ENCODE measurements around the gene SLC25A17.
"Not testable (repeated sequence)": the region's sequence is repeated elsewhere in the genome, so short reads cannot be mapped to it uniquely, and the experiment has no call there.

The SLC25A17 gene, protein sequence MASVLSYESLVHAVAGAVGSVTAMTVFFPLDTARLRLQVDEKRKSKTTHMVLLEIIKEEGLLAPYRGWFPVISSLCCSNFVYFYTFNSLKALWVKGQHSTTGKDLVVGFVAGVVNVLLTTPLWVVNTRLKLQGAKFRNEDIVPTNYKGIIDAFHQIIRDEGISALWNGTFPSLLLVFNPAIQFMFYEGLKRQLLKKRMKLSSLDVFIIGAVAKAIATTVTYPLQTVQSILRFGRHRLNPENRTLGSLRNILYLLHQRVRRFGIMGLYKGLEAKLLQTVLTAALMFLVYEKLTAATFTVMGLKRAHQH

DNA sequence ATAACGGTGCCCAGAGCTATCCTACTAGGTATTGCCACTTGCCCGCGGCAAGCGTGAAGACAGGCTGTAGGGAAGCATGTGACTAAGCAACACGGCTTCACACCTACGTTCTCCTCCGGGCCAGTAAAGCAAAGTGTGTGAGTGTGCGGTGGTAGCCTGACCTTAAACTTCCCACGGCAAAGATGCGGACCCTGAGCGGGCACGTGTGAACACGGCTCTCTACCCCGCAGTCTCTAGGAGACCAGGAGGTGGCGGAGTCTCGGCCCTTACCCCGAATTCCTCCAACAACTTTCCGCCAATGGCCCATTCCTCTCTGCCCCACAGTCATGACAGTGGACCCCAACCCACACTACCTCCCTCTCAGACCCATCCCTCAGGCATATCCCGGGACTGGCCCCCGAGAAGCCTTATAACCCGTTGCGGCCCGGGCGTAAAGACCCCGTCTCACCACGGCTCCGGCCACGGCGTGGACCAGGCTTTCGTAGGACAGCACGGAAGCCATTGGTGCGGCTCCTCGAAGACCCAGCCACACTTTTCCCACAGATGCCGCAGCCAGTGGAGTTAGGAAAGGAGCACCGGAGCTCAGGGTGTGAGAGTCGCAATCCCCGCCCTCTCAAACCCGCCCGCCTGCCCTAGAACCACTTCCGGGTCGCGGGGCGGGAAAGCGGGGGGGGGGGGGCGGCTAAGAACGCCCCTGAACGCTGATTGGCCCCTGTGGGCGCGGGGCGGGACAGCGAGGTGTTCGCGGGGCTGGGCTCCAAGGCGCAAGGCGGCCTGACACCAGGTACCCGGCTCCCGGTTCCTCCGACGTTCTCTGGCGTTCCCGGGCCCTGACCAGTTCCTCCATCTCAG lies at the start of gene SLC25A17:
Gene SLC25A17 (minus strand): TSS at position 600 of the 852 bp plus-strand sequence. CDS start 98 bp downstream, at position 502.
- DNase-seq (ENCODE audit: low read depth in 2 of 3, low spot score in 1 of 3): peak; percentile 74 to 84 (median 80)

DNA sequence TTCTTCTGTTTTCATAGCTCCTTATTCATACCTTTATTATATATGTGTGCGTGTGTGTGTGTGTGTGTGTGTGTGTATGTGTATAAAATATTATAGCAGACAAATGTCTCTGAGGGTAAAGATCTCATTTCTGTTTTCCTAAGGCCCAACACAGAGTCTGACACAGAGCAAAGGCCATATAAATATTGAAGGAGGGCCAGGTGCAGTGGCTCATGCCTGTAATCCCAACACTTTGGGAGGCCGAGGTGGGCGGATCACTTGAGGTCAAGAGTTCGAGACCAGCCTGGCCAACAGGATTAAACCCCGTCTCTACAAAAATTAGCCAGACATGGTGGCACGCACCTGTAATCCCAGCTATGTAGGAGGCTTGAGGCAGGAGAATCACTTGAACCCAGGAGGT lies 49.2 kb upstream of the SLC25A17 start:
- not testable (repeated sequence) for DNase-seq (ENCODE audit: low read depth in 2 of 3, low spot score in 1 of 3)

DNA sequence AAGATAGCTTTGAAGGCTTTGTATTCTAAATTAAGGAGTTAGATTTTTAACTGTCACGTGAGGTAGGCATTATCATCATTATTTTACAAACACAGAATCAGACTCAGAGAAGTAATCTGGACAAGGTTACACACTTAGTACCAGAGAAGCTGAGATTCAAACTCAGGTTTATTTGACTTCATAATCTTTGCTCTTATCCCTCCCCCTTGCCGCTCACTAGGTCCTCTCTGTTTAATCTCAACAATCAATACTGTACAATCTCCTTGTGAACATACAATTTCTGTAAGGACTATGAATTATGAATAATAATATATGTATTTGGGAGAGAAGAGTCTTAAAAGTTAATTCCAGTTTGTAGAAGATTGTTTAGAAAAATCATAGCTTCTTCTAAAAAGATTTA lies 48.0 kb upstream of the SLC25A17 start:
- no peak for DNase-seq (ENCODE audit: low read depth in 2 of 3, low spot score in 1 of 3)

DNA sequence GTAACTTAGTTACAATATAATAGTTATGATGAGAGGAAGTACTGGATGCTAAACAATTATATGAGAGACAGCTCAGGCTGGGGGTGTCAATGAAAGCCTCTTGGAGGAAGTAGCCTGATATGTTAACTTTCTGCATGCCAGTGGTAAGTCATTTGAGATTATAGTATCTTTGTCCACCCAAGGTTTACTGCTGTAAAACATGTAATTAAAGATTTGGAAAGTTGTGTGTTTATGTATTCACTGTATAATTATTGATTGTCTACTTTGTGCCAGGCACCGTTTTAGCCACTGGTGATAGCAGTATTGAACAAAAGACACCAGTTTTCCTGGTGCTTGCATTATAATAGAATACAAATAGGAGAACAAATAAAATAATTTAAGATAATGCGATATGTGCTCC lies 43.4 kb upstream of the SLC25A17 start:
- no peak for DNase-seq (ENCODE audit: low read depth in 2 of 3, low spot score in 1 of 3)

DNA sequence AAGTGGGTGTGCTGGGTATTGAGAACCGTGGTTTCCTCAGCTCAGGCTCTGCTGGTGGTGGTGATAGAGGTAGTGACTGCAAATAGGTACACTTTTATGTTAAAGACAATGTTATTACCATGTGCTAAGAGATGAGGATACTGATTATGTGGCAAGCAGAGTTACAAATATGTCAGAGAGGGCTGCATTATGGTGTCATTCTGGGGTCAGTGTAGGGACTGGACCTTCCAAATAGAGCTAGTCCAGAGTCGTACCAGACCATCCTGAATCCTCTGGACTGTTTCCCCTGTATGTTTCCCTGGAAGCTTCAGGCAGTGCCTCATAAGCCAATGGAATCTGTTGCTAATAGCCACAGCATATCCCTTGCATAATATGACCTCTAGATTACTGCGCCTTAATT lies 42.9 kb upstream of the SLC25A17 start, which contains the start of gene DNAJB7:
Gene DNAJB7 (minus strand): TSS at position 101 of the 400 bp plus-strand sequence. CDS start 119 bp downstream, outside the sequence.
- DNase-seq (ENCODE audit: low read depth in 2 of 3, low spot score in 1 of 3): no peak

DNA sequence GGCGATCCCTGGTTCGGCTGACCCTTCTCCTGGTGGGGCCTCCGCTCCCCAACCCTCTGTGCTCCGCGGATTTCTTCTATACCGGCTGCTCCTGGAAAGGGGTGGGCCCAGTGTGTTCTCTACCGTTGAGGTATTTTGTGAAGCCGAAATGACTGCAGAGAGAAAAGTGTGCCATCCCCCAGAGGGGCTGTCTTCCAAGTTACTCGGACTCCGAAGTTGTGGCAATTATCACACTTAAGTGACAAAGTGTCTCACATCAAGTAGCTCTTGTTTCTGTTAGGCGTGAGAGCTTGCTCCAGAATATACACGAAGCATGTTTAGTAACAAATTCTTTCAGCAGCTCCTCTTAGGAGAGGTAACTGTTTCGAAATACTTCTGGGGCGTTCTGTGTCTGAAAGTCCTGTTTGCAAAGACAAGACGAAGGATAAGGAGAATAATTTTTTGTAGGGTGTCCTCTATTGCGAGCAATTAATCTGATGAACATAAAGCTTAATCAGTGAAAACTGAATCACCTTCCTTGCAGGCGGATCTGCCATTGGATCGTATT lies 38.2 kb upstream of the SLC25A17 start:
- no peak for DNase-seq (ENCODE audit: low read depth in 2 of 3, low spot score in 1 of 3)

DNA sequence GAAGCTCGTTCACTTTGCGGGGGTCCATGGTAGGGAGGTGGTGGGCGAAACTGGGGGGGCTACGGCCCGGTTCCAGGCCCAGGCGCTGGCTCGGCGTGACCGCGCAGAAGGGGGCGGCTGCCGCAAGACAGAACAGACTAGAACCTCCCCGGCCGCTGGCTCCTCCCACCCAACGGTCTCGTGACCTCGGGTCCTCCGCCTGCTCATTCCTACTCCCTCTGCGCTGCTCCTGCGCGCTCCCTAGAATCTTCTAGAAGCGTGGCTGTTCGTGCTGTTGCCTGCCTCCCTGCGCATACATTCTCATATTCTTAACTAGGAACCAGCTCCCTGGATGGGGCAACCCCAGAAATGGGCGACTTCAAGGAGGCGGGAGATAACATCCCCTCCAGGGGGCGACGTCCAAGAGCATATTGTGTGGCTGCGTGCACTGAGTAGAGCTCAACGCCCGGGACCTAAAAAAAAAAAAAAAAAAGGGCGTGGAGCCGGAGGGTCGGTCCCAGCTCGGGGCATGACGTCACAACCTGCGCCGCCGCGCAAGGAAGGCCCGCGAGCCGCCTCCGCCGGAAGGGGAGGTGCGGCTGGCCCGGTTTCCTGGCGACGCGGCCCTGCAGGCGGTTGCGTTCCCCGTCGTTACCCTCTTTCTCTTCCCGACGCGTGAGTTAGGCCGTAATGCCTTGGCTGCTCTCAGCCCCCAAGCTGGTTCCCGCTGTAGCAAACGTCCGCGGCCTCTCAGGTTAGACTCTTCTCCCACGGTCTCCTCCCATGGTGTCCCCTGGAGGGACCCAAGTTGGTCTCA lies 37.6 kb upstream of the SLC25A17 start, which contains the start of the genes ST13 and XPNPEP3:
Gene ST13 (minus strand): TSS at position 127 of the 796 bp plus-strand sequence. CDS start 99 bp downstream, at position 28.
Gene XPNPEP3 (plus strand): TSS at position 636 of the 796 bp plus-strand sequence. CDS start 34 bp downstream, at position 670.
- DNase-seq (ENCODE audit: low read depth in 2 of 3, low spot score in 1 of 3): peak; percentile 93 to 96 (median 94)

DNA sequence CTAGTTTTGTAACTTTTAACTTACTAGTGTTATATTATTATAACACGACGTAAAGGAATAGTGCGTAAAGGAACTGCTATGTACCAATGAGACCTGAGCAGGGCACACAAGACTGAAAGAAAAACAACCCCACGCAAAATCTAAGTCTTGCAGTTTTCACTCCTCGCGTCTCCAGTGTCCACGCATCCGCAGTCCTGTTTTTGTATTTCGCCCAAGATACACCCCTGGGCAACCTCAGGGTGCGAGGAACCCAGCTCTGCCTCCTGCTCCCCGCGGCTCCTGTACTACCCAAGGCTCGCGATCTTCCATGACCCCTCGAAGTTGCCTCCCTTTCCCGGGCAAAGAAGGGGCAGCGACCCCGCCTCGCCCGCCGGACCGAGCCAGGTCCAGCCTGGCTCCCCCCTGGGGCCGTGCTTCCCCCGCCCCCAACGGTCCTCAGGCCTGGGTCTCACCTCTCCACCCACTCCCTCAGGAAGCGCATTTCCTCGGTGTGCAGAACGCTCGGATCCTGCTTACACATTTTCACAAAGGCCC lies 36.9 kb upstream of the SLC25A17 start:
- DNase-seq (ENCODE audit: low read depth in 2 of 3, low spot score in 1 of 3): peak in 2 of 3 donors; percentile 16 to 20

DNA sequence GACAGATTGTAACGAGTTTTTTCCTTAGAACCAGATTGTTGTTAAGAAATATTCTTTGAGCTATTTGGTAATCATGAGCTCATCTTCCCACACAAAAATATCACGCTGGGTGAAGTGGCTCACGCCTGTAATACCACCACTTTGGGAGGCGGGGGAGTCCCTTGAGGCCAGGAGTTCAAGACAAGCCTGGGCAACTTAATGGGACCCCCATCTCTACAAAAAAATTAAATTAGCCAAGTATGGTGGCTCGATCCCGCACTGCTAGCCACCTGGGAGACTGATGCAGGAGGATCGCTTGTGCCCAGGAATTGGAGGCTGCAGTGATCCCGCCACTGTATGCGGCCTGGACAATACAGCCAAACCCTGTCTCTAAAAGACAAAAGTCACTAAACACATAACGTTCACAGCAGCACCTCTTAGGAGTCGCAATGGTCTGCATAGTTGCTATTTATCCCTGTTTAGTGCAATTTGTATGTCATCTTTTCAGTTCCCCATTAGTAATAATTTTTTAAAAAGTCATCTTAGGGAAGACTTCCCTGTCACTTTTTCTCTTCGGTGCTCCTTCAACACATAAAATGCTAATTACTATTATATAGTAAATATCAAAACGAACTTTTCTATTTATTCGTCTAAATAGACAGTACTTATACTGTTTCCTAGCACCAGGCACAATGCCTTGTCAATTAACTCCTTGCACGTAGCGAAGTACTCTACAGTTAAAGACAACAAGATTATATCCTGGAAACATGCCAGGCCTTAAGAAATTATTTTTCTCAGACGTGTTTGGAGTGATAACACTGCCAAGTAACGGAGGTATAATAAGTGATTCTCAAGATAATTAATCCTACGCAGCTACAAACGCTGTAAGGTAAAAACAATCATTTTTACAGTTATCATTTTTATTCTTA lies 36.2 kb upstream of the SLC25A17 start:
- DNase-seq (ENCODE audit: low read depth in 2 of 3, low spot score in 1 of 3): no peak

DNA sequence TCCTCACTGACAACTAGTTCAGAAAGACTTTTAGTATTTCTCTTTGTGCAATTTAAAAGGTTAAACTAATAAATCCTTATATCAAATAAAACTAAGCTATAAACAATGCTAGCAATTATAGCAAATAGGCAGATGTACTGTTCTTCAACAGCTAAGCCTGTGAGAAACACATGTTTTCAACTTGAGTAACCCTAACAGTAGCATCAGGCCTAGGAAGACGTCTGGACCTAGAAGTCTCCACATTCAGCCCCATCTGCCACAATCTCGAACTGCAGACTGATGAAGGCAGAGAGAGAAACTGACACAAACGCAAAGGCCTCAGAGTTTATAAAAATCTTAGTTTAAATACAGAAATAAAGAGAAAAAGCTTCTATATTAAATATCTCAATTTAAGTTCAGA lies 34.8 kb upstream of the SLC25A17 start:
- DNase-seq (ENCODE audit: low read depth in 2 of 3, low spot score in 1 of 3): no peak

DNA sequence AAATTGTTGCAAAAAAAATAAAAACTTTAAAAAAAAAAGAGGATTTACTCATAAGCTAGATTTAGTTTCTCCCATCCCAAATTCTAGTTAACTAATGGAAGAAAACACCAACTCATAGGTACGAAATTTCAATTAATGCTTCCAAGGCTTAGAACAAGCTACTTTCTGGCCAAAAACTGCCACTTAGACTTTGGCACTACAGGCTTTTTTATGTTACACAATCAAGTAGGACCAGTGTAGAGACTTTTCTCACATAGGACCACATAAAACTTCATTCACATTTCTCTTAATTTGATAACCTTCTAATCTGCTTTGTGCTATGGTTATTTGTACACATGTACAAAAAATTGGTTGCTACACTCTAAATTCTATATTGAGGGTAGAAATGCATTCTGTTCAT lies 34.2 kb upstream of the SLC25A17 start:
- no peak for DNase-seq (ENCODE audit: low read depth in 2 of 3, low spot score in 1 of 3)

DNA sequence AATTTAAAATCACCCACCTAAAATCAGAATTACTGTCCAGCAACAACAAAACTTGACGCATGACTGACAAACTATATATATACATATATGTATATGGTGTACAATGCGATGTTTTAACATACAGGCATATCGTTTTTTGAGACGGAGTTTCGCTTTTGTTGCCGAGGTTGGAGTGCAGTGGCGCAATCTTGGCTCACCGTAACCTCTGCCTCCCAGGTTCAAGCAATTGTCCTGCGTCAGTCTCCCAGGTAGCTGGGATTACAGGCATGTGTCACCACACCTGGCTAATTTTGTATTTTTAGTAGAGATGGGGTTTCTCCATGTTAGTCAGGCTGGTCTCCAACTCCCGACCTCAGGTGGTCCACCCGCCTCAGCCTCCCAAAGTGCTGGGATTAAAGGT lies 26.7 kb upstream of the SLC25A17 start:
- DNase-seq (ENCODE audit: low read depth in 2 of 3, low spot score in 1 of 3): not testable (repeated sequence)

DNA sequence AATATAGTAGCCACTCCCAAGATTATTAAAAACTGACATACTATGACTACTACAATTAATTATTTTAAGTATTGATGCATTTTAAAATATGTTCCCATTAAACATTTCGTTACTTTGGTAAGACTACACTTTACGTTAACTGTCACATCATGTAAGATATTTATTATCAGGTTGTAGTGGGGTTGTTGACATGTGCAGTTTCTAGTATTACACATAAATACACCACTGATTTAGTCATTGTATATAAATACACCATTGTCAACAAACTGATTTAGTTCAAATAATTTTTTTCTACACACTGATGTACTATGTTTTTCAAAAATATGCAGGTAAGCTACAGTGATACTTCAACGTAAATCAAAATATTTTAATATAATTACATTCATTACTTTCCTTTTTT lies 25.8 kb upstream of the SLC25A17 start:
- no peak for DNase-seq (ENCODE audit: low read depth in 2 of 3, low spot score in 1 of 3)

DNA sequence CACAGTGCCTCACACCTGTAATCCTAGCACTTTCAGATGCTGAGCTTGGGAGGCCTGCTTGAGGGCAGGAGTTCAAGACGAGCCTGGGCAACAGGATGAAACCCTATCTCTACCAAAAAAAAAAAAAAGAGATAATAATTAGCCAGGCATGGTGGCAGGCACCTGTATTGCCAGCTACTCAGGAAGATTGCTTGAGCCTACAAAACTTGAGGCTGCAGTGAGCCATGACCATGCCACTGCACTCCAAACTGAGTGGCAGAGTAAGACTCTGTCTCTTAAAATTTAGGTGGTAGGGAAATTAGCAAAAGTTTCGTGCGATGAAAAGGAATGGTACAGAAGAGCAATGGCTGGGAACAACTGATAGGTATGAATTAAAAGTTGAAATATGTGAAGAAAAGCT lies 19.3 kb upstream of the SLC25A17 start:
- DNase-seq (ENCODE audit: low read depth in 2 of 3, low spot score in 1 of 3): no peak

DNA sequence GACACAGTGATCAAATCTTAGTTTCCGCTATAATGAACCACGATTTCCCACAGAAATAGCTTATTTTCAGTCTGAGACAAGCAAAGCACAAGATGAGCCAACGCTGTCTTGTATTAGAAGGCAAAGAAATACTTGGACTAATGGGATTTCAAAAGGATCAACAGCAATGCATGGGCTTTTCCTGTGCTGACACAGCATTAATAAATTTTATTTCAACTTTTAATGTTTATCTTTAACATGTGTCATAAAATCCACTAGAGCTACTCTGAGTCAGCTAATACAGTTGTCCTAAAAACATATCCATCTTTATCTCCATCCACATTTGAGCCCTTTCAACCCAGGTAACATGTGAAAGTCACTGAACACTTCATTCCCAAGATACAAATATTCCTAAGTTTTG lies 15.5 kb upstream of the SLC25A17 start:
- DNase-seq (ENCODE audit: low read depth in 2 of 3, low spot score in 1 of 3): no peak

DNA sequence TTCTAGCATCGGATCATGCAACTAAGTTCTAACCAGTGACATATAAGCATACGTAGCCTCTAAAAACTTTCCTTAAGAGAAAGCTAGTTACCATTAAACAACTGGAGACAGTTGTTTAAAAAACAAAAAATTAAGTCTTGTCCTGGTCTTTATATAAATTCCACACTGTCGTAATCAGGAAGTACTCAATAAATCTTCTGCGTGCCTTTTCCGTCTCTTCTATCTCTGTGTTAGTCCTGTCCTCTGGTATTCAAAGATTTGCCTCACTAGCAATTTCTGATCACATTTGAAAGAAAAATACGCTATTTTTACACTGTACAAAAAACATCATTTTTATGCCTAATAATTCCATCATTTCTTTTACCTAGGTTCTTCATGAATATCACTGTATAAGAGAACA lies 10.0 kb upstream of the SLC25A17 start:
- DNase-seq (ENCODE audit: low read depth in 2 of 3, low spot score in 1 of 3): no peak

DNA sequence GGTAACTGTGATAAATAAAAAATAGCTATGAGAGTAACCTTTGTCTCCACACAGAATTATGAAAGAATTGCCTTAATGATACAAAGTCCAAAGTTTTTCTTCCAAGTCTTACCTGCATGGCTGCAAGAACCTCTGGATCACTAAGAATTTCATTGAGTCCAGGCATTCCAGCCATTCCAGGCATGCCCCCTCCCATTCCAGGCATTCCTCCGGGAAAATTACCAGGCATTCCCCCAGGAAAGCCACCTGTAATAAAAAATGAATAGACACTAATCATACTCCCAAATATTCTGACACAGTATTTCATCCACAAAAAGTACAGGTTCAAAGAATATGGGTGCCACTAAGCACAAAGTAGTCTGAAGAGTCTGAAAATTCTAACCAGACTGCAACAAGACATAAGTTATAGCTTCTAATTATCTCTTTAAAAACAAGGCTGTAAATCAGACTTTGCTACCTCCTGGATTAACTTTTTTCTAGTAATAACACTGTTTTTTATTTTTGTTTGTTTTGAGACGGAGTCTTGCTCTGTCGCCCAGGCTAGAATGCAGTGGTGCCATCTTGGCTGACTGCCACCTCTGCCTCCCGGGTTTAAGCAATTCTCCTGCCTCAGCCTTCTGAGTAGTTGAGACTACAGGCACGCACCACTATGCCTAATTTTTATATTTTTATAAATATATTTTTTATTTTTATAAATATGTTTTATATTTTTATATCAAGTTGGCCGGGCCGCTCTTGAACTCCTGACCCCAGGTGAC lies 8.0 kb upstream of the SLC25A17 start:
- DNase-seq (ENCODE audit: low read depth in 2 of 3, low spot score in 1 of 3): no peak

DNA sequence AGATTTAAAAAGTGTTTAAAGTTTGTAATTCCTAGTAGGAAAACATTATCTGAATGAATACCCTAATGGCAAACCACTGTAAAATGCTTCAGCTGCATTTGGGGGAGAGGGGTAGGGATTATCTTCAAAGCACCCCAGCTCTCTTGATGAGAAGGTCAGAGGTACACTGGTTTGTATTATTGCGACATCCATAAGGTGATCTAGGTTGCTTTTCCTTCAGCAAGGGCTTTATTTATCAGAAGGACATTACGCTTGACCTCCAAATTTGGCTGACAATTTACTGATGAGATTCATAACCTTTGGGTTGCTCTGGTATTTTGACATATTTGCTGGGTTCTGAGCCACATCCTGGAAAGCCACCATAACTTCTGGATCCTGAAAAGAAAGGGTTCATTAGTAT lies 7.1 kb upstream of the SLC25A17 start:
- DNase-seq (ENCODE audit: low read depth in 2 of 3, low spot score in 1 of 3): not testable (repeated sequence)

DNA sequence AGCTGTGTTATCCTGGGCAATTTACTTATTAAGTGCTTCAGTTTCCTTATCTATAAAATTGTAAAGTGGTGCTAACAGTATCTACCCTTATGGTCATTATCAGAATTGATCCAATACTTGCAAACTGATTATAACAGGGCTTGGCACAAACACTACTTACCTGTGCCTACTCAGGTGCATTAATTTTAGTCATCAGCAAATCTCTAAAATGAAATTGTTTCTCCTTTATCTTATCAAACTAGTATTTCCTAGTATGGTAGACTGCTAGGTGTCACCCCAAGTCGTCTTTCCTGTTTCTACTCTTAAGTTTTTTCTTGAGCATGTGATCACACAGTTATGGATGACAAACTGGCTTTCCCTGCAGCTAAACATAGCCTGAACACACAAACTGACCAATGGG lies 4.3 kb upstream of the SLC25A17 start:
- DNase-seq (ENCODE audit: low read depth in 2 of 3, low spot score in 1 of 3): no peak

Data from stimulated activated CD4-positive, alpha-beta T cell treated with anti-CD3 and anti-CD28 coated beads, Interleukin-12 subunit alpha, Interleukin-12 subunit beta, amount 100 ng/mL, for 48 hours (primary cell).